Measurements from ENCODE around the gene ARHGEF9. TPM values are rescaled to one million over a fixed set of nuclear protein-coding genes. Genes with fewer than 3 reads are reported as not detected.

The ARHGEF9 gene
- polyA plus RNA-seq, 1 donor from 2014 or later = 71.9 TPM

DNA sequence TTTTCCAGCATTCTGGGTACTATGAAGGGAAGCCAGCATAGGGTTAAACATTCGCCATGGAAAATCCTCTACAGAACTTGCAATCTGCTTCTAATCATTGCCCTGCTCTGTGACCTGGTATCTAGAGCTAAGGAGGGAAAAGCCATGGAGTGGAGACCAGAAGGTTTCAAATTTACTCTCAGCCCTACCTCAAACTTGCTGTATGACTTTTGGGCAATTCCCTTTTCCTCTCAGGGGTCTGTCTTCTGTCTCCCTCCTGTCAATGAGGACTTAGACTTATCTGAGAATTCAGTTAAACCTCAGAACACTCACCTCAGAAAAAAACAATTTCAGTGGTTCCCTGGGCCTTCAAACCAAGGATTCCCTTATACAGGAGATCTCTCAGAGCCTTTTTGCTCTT lies 29.1 kb downstream of the ARHGEF9 start:
- Histone ChIP-seq H2AFZ (ENCODE audit: low read depth, low read length) (peak overlapping the region; percentile 14), H3K79me2 (replicated peaks; ENCODE audit: insufficient read depth, low read length) (peaks cover 30% of the 10 kb centered on the region), H3K9me2 (ENCODE audit: insufficient read depth, low read length) (no peaks in the 10 kb centered on the region), H3K4me2 (ENCODE audit: low read length) (peak overlapping the region; percentile 21), H3K27me3 (ENCODE audit: insufficient read depth, low read depth, low read length) (no peaks in the 10 kb centered on the region), H3K36me3 (ENCODE audit: insufficient read depth, low read length) (no peaks in the 10 kb centered on the region), H3F3A (ENCODE audit: insufficient read depth, low read length, poor library complexity, severe bottlenecking) (no peaks in the 10 kb centered on the region), H3K4me3 (ENCODE audit: low read length) (peak overlapping the region; percentile 76), H3K9me3 (ENCODE audit: low read length) (no peaks in the 10 kb centered on the region), H3K27ac (ENCODE audit: low read length) (peak overlapping the region; percentile 92), H3K9ac (ENCODE audit: low read length) (peak overlapping the region; percentile 64), H4K20me1 (ENCODE audit: insufficient read depth) (no peaks in the 10 kb centered on the region)
- TF ChIP-seq MXI1 (conservative IDR thresholded peaks at IDR 0.05; ENCODE audit: poor library complexity, severe bottlenecking) (no peak), RAD21 (conservative IDR thresholded peaks at IDR 0.05) (no peak), EP300 (conservative IDR thresholded peaks at IDR 0.05; ENCODE audit: poor library complexity, severe bottlenecking) (no peak), TAF1 (IDR thresholded peaks at IDR 0.05; ENCODE audit: low read depth) (no peak), EZH2 (IDR thresholded peaks at IDR 0.05; ENCODE audit: borderline replicate concordance, insufficient read depth, low read length, poor library complexity, severe bottlenecking) (no peak), POLR2AphosphoS5 (IDR thresholded peaks at IDR 0.05) (no peak), SMC3 (conservative IDR thresholded peaks at IDR 0.05; ENCODE audit: poor library complexity) (no peak)
- TF ChIP-seq, protein P1, sequence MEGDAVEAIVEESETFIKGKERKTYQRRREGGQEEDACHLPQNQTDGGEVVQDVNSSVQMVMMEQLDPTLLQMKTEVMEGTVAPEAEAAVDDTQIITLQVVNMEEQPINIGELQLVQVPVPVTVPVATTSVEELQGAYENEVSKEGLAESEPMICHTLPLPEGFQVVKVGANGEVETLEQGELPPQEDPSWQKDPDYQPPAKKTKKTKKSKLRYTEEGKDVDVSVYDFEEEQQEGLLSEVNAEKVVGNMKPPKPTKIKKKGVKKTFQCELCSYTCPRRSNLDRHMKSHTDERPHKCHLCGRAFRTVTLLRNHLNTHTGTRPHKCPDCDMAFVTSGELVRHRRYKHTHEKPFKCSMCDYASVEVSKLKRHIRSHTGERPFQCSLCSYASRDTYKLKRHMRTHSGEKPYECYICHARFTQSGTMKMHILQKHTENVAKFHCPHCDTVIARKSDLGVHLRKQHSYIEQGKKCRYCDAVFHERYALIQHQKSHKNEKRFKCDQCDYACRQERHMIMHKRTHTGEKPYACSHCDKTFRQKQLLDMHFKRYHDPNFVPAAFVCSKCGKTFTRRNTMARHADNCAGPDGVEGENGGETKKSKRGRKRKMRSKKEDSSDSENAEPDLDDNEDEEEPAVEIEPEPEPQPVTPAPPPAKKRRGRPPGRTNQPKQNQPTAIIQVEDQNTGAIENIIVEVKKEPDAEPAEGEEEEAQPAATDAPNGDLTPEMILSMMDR (IDR thresholded peaks at IDR 0.05; ENCODE audit: poor library complexity, severe bottlenecking) = no peak
- TF ChIP-seq, protein P2, sequence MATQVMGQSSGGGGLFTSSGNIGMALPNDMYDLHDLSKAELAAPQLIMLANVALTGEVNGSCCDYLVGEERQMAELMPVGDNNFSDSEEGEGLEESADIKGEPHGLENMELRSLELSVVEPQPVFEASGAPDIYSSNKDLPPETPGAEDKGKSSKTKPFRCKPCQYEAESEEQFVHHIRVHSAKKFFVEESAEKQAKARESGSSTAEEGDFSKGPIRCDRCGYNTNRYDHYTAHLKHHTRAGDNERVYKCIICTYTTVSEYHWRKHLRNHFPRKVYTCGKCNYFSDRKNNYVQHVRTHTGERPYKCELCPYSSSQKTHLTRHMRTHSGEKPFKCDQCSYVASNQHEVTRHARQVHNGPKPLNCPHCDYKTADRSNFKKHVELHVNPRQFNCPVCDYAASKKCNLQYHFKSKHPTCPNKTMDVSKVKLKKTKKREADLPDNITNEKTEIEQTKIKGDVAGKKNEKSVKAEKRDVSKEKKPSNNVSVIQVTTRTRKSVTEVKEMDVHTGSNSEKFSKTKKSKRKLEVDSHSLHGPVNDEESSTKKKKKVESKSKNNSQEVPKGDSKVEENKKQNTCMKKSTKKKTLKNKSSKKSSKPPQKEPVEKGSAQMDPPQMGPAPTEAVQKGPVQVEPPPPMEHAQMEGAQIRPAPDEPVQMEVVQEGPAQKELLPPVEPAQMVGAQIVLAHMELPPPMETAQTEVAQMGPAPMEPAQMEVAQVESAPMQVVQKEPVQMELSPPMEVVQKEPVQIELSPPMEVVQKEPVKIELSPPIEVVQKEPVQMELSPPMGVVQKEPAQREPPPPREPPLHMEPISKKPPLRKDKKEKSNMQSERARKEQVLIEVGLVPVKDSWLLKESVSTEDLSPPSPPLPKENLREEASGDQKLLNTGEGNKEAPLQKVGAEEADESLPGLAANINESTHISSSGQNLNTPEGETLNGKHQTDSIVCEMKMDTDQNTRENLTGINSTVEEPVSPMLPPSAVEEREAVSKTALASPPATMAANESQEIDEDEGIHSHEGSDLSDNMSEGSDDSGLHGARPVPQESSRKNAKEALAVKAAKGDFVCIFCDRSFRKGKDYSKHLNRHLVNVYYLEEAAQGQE (IDR thresholded peaks at IDR 0.05; ENCODE audit: borderline replicate concordance) = no peak

DNA sequence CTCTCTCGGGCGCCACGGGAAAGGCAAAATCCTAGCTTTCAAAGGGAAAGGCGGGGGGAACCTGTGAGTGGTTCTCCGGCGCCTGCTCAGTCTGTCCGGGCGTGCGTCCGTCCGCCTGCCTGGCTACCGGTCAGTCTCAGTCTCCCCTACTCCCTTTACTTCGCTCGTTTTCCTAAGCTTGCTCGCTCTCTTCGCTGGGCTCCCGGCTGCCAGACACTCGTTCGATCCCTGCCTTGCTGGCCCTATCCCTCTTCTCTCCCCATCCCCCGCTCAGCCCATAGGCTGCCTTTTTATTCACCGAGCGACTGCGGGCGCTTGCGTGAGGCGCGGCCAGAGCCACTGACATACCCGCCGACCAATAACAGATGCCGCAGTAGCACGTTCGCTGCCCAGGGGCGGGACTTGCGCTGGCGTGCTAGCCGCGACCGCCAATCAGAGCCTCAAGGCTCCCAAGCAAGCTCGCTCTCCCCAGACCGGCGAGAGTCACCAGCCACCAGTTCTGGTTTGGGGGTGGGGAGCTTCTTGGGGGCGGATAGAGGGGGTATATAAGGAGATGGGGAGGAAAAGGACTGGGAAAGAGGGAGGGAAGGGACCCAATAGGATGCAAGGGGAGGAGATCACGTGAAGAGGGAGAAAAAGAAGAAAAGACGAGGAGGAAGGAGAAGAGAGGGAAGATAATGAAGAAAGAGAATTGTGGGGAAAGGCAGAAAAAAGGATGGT lies 30.0 kb downstream of the ARHGEF9 start:
- Histone ChIP-seq H3K36me3 (ENCODE audit: insufficient read depth, low read length) (no peaks in the 10 kb centered on the region), H3K9me2 (ENCODE audit: insufficient read depth, low read length) (no peaks in the 10 kb centered on the region), H3K27me3 (ENCODE audit: insufficient read depth, low read depth, low read length) (no peaks in the 10 kb centered on the region), H2AFZ (ENCODE audit: low read depth, low read length) (peak overlapping the region; percentile 14), H3K79me2 (replicated peaks; ENCODE audit: insufficient read depth, low read length) (peaks cover 39% of the 10 kb centered on the region), H3K4me2 (ENCODE audit: low read length) (no peak overlapping the region), H4K20me1 (ENCODE audit: insufficient read depth) (no peaks in the 10 kb centered on the region), H3K27ac (ENCODE audit: low read length) (peak overlapping the region; percentile 92), H3K9ac (ENCODE audit: low read length) (peak overlapping the region; percentile 81), H3F3A (ENCODE audit: insufficient read depth, low read length, poor library complexity, severe bottlenecking) (no peaks in the 10 kb centered on the region), H3K9me3 (ENCODE audit: low read length) (no peaks in the 10 kb centered on the region), H3K4me3 (ENCODE audit: low read length) (peak overlapping the region; percentile 76)
- TF ChIP-seq TAF1 (IDR thresholded peaks at IDR 0.05; ENCODE audit: low read depth) (peak; percentile 96), POLR2AphosphoS5 (IDR thresholded peaks at IDR 0.05) (peak; percentile 95), MXI1 (conservative IDR thresholded peaks at IDR 0.05; ENCODE audit: poor library complexity, severe bottlenecking) (no peak), EP300 (conservative IDR thresholded peaks at IDR 0.05; ENCODE audit: poor library complexity, severe bottlenecking) (no peak), EZH2 (IDR thresholded peaks at IDR 0.05; ENCODE audit: borderline replicate concordance, insufficient read depth, low read length, poor library complexity, severe bottlenecking) (no peak), SMC3 (conservative IDR thresholded peaks at IDR 0.05; ENCODE audit: poor library complexity) (no peak), RAD21 (conservative IDR thresholded peaks at IDR 0.05) (no peak)
- TF ChIP-seq, protein P2 (IDR thresholded peaks at IDR 0.05; ENCODE audit: borderline replicate concordance) = peak; percentile 68
- TF ChIP-seq, protein P1 (IDR thresholded peaks at IDR 0.05; ENCODE audit: poor library complexity, severe bottlenecking) = no peak

Data from neural cell (in vitro differentiated cells).